Esophagus (tissue), 2 donors: Measurements from ENCODE around the gene MTFP1. TPM values are rescaled to one million over a fixed set of nuclear protein-coding genes. Genes with fewer than 3 reads are reported as not detected.

Experiments used
- H3K27ac ChIP-seq, 2 donors: one replicate each; pipeline ENCODE4 v1.5.1; 2013; ENCODE audit warnings: low read depth in 2 of 2, mild to moderate bottlenecking in 2 of 2, inconsistent platforms in 1 of 2, low read length in 1 of 2, moderate library complexity in 1 of 2
- H3K27me3 ChIP-seq, 2 donors: one replicate each; pipeline ENCODE4 v1.6.1; 2013; ENCODE audit warnings: low read length in 2 of 2, control low read depth in 1 of 2, mild to moderate bottlenecking in 1 of 2; ENCODE audit not compliant: insufficient read depth in 2 of 2, control insufficient read depth in 1 of 2
- H3K36me3 ChIP-seq, 2 donors: one replicate each; pipeline ENCODE4 v1.6.1; 2013; ENCODE audit warnings: low read length in 1 of 2; ENCODE audit not compliant: control insufficient read depth in 2 of 2, insufficient read depth in 2 of 2
- H3K4me1 ChIP-seq, 2 donors: one replicate each; pipeline ENCODE4 v1.6.1; 2013; ENCODE audit warnings: low read length in 1 of 2; ENCODE audit not compliant: control insufficient read depth in 2 of 2, insufficient read depth in 2 of 2
- H3K4me3 ChIP-seq, 2 donors: one replicate each; pipeline ENCODE4 v1.5.1; 2013; ENCODE audit warnings: low read length in 2 of 2, mild to moderate bottlenecking in 2 of 2, low read depth in 1 of 2, moderate library complexity in 1 of 2
- H3K9me3 ChIP-seq, 2 donors: one replicate each; pipeline ENCODE4 v1.6.1; 2013; ENCODE audit warnings: mild to moderate bottlenecking in 2 of 2, low read depth in 1 of 2, low read length in 1 of 2, moderate library complexity in 1 of 2; ENCODE audit not compliant: control insufficient read depth in 2 of 2, insufficient read depth in 1 of 2
- WGBS, 2 donors: extraction: QIAGEN DNeasy Blood & Tissue Kit; methylation state at CpG; one replicate each; pipeline ENCODE4 v1.1.7; 2013; 5-methylcytosine and 5-hydroxymethylcytosine counted together
- polyA plus RNA-seq, 2 donors: library from polyadenylated mRNA; stranded (reverse); fragments of 200-250 nt; gene quantifications; one replicate each; pipeline ENCODE4 v1.2.3, GENCODE V29; 2013
- donor health status: healthy with polysubstance abuse.
- donor health status: Bipolar disorder and iron deficiency.

The MTFP1 gene
- polyA plus RNA-seq, 2 donors, result 19.7 to 23.5 TPM

DNA sequence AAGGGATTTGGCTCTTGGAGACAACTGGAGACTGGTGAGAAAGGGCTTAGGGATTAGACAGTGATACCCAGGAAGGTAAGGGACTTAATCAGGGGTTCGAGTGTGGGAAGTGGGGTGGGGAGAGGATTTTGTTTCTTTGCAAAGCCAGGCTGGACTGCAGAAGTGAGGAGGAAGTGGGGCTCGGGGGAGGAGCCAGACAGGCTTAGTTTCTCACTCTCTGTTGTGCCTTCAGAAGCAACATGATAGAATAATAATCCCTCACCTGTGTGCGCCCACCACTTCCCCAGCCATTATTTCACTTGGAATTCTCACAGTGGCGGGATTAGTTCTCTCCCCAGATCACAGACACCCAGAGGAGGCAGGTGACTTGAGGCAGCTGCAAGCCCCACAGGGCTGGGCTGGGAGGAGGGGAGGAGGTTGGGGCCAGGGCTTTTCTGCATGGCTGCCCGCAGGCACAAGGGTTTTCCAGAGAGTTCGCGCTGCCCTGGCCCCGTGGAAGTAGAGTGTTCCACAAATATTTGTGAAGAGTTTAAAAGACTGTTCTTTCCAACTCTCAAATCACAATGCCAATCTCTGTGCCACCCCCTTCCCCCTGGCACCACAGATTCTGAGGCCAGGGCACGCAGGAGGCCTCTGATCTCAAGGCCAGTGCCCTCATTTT lies 32.8 kb upstream of the MTFP1 start:
- peaks cover 0 to 3% of the 10 kb centered on the region in 2 donors for H3K4me1 ChIP-seq
- H3K9me3 ChIP-seq, result no peaks in the 10 kb centered on the region
- no peak overlapping the region for H3K27ac ChIP-seq
- H3K36me3 ChIP-seq, result no peaks in the 10 kb centered on the region
- H3K27me3 ChIP-seq, result no peaks in the 10 kb centered on the region
- H3K4me3 ChIP-seq, result no peak overlapping the region
- 51 to 63% methylated on average over 9 of the region's 9 CpGs for WGBS, 2 donors

DNA sequence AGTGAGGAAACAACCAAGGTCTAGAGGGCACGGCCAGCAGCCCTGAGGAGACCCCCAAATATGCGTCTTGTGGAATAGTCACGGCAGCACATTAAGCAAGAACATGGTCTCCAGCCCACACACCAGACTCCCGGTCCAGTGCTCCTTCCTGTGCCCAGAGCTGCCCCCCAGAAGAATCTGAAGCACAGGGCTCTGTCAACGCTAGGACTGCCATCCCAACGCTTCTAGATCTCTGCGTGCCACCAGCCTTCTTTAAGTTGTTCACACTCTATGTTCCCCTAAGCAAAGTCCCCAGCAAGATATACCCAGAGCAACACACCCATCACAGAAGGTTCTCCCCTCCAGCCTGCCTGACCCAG lies 32.3 kb upstream of the MTFP1 start:
- Histone ChIP-seq H3K27ac (no peak overlapping the region), H3K4me1 (peaks cover 0 to 8% of the 10 kb centered on the region in 2 donors), H3K9me3 (no peaks in the 10 kb centered on the region), H3K27me3 (no peaks in the 10 kb centered on the region), H3K36me3 (no peaks in the 10 kb centered on the region), H3K4me3 (no peak overlapping the region)
- WGBS, 2 donors, result 85% methylated on average over 7 of the region's 7 CpGs

DNA sequence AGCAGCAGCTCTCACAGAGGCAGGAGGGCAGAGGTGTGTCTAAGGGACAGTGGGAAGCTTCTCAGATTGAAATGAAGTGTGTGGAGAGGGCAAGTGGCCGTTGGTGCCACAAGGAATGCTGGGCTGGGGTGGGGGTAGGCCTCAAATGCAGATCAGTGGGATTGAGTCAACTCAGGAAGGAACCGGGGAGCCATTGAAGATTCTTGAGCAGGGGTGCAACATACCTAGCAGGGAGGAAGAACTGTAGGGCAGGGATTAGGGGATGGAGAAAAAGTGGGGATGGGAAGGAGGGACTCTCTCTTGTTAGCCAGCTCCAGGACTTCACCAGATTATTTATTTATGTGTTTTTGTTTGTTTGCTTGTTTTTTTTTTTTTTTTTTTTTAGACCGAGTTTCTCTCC lies 31.7 kb upstream of the MTFP1 start:
- 83 to 84% methylated on average over 2 to 3 of the region's 3 CpGs for WGBS, 2 donors
- Histone ChIP-seq H3K27me3 (no peaks in the 10 kb centered on the region), H3K9me3 (no peaks in the 10 kb centered on the region), H3K27ac (no peak overlapping the region), H3K4me1 (peaks cover 2 to 11% of the 10 kb centered on the region in 2 donors), H3K36me3 (no peaks in the 10 kb centered on the region), H3K4me3 (no peak overlapping the region)

DNA sequence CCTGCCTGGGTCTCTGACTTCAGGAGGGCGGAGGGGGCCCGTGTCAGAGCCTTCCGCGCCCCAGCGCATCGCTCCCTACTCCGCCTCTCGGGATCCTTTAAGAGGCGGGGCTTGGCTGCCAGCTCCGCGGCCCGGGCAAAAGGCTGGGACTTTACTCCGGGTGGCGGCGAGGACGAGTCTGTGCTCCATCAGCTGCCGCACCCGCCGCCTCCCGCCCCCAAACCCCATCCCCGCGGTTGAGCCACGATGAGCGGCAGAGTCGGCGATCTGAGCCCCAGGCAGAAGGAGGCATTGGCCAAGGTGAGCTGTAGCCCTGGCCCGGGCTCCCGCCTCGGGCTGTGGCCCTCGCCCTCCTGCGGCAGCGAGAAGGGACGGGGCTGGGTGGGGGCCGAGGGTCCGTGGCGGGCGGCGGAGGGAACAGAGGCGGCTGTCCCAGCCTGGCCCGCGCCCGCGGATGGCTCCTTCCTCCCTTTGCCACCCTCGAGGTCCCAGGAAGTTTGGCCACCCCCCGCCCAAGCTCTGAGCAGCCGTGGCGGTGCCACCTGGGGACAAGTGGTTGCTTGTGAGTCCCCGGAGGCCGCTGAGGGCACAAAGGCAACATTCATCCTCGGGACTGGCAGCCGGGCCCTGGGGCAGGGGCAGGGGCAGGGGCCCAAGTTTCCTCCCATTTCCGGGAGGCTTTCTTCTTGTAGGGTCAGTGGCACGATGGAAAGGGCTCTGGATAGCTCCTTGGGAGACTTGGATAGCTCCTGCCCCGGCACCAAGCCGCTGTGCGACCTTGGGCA lies 28.5 kb upstream of the MTFP1 start, which contains the start of gene SEC14L2:
TSS of gene SEC14L2 (plus strand) at position 148 of the 785 bp plus-strand sequence. CDS start at position 247, 99 bp downstream.
- WGBS, 2 donors, result 1 to 2% methylated on average over 39 to 56 of the region's 56 CpGs
- H3K36me3 ChIP-seq, result peaks cover 0 to 3% of the 10 kb centered on the region in 2 donors
- no peaks in the 10 kb centered on the region for H3K9me3 ChIP-seq
- H3K4me1 ChIP-seq, result peaks cover 2 to 18% of the 10 kb centered on the region in 2 donors
- H3K27me3 ChIP-seq, result no peaks in the 10 kb centered on the region
- H3K4me3 ChIP-seq, result peak within 1 kb of the TSS; percentile 66 to 71
- peak within 1 kb of the TSS; percentile 5 to 35 for H3K27ac ChIP-seq

DNA sequence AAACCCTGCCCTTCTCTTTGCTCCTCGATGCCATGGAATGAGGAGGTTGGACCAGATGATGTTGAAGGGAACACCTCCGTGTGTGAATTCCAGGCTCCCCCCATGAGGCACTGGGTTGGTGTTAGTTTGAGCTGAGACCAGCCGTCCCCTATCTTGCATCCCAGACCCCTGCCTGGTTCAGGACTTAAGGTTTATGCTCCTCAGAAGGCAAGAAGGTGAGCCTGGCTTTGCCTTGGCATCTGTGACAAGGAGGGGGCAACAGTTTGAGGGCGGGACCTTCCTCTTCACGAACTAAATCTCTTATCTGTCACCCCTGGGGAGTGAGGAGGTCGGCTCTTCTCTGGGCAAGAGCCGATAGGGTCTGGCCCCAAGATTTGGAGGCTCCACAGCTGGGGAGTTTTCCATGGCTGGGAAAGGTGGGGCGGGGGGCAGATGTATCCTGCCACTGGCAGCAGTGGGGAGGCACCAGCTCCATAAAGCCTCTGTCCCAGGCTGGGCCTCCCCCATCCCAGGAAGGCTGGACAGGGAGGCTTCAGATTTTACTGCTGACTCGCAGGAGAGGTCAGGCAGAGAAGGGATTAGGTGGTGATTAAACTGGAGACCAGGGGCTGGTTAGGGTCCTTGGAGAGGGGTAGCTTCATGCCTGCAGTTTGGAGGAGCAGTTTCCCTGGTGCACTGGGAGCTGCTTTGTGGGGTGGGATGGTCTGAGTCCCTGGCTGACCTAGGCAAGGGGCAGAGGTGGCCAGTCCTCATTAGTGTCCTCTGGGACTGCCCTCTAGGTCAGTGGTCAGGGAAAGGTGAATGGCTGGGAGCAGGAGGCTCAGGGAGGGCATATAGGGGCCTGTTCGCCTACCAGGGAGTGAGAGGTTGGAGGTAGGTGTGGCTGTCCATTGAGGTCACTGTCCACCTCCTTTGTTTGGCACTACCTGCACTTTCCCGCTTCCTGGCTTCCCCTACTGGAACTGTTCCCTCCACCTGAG lies 27.6 kb upstream of the MTFP1 start:
- H3K27me3 ChIP-seq, result no peaks in the 10 kb centered on the region
- H3K27ac ChIP-seq, result peak overlapping the region in 1 of 2 donors; percentile 35
- peaks cover 0 to 3% of the 10 kb centered on the region in 2 donors for H3K36me3 ChIP-seq
- H3K4me3 ChIP-seq, result peak overlapping the region; percentile 66 to 71
- H3K4me1 ChIP-seq, result peaks cover 2 to 18% of the 10 kb centered on the region in 2 donors
- WGBS, 2 donors, result 30 to 31% methylated on average over 11 of the region's 11 CpGs
- no peaks in the 10 kb centered on the region for H3K9me3 ChIP-seq

DNA sequence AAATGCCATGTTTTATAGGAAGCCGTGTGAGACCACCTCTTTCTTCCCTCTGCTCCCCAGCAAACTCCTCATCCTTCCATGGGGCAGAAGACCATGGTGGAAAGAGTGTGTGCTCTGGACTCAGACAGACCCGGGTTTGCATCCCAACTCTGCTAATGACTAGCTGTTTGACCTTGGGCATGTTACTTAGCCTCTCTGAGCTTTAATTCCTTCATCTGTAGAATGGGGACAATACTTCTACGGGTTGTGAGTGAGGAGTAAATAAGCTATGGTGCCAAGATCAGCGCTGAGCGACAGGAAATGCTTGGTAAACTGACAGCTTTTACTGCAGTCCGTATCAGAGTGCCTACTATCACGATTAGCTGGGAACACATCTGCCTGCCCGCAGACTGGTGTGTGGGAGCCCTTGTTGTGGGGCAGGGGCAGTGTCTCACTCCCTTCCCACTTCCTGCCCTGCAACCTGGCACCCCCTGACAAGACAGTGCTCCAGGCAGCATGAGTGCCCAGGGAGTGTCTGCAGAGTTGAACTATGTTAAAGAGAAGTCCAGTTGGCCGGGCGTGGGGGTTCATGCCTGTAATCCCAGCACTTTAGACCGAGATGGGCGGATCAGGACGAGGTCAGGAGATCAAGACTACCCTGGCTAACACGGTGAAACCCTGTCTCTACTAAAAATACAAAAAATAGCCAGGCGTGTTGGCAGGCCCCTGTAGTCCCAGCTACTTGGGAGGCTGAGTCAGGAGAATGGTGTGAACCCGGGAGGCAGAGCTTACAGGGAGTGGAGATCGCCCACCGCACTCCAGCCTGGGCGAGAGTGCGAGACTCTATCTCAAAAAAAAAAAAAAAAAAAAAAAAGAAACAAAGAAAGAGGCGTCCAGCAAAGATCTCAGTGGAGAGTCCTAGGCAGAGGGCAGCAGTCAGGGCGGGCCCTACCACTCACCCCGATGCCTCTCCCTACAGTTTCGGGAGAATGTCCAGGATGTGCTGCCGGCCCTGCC lies 26.6 kb upstream of the MTFP1 start:
- peaks cover 3 to 4% of the 10 kb centered on the region in 2 donors for H3K36me3 ChIP-seq
- H3K9me3 ChIP-seq, result no peaks in the 10 kb centered on the region
- peak overlapping the region; percentile 66 to 71 for H3K4me3 ChIP-seq
- H3K27ac ChIP-seq, result peak overlapping the region in 1 of 2 donors; percentile 31
- 56 to 60% methylated on average over 24 to 25 of the region's 25 CpGs for WGBS, 2 donors
- no peaks in the 10 kb centered on the region for H3K27me3 ChIP-seq
- peaks cover 2 to 18% of the 10 kb centered on the region in 2 donors for H3K4me1 ChIP-seq

DNA sequence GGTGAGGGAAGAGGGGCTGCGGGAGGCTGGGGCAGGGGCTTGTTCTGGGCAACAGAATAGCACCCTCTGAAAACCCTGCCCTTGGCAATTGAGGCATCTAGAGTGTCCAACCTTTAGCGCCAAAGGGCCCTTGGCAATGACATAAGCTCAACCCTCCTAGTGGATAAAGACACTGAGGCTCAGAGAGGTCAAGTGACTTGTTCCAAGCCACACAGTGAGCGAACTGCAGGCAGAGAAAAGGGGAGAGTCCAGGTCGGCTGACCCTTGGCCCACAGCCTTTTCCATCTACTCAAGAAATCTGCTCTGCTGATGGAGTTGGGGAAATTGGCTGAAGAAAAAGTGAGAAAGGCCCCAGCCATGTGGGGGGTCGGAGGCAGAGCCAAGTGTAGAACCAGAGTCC lies 25.9 kb upstream of the MTFP1 start:
- Histone ChIP-seq H3K4me1 (peaks cover 2 to 18% of the 10 kb centered on the region in 2 donors), H3K9me3 (no peaks in the 10 kb centered on the region), H3K27me3 (no peaks in the 10 kb centered on the region), H3K36me3 (peaks cover 3 to 4% of the 10 kb centered on the region in 2 donors), H3K4me3 (no peak overlapping the region), H3K27ac (no peak overlapping the region)
- WGBS, 2 donors, result 83 to 91% methylated on average over 5 of the region's 5 CpGs

DNA sequence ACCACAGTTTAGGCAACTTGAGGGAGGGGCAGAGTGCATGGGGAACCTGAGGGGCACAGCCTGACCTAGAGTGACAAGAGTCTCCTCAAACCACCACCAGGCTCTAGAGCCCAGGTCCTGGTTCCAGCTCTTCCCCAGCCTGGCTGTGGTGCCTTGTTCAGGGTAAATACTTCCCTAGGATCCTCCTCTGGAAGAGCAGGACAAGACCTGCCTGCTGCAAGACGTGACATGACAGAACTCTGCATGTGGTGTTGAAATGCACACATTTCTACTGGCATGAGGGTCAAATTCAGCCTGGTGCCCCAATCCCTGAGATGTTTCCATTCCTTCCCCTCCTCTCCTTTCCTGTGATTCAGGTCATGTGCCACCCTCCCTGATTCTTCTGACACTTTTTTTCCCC lies 25.4 kb upstream of the MTFP1 start:
- Histone ChIP-seq H3K36me3 (peaks cover 3 to 4% of the 10 kb centered on the region in 2 donors), H3K27me3 (no peaks in the 10 kb centered on the region), H3K4me1 (peaks cover 2 to 18% of the 10 kb centered on the region in 2 donors), H3K27ac (no peak overlapping the region), H3K9me3 (no peaks in the 10 kb centered on the region), H3K4me3 (no peak overlapping the region)
- WGBS, 2 donors, result 48 to 71% methylated on average over 1 of the region's 1 CpG
